Ishikawa (cell line): ENCODE data around the gene PFKM.

Experiments
- CEBPB ChIP-seq: IDR thresholded peaks from 2 replicates; pipeline ENCODE4 v1.6.1; 2012
- CREB1 ChIP-seq: IDR thresholded peaks from 2 replicates; pipeline ENCODE4 v1.6.1; 2012; ENCODE audit warnings: low read depth
- EGR1 ChIP-seq: IDR thresholded peaks from 2 replicates; pipeline ENCODE4 v1.6.1; 2012
- EP300 ChIP-seq: IDR thresholded peaks from 2 replicates; pipeline ENCODE4 v1.6.1; 2012; ENCODE audit warnings: borderline replicate concordance
- FOXM1 ChIP-seq: IDR thresholded peaks from 2 replicates; pipeline ENCODE4 v1.6.1; 2012; ENCODE audit warnings: low read depth, borderline replicate concordance
- NFIC ChIP-seq: IDR thresholded peaks from 2 replicates; pipeline ENCODE4 v1.6.1; 2012
- RAD21 ChIP-seq: IDR thresholded peaks from 2 replicates; pipeline ENCODE4 v1.6.1; 2012; ENCODE audit warnings: low read depth
- TAF1 ChIP-seq: IDR thresholded peaks from 2 replicates; pipeline ENCODE4 v1.6.1; 2012; ENCODE audit warnings: low read depth, mild to moderate bottlenecking
- TCF12 ChIP-seq: IDR thresholded peaks from 2 replicates; pipeline ENCODE4 v1.6.1; 2012; ENCODE audit warnings: low read depth
- TEAD4 ChIP-seq: IDR thresholded peaks from 2 replicates; pipeline ENCODE4 v1.6.1; 2012
- YY1 ChIP-seq: IDR thresholded peaks from 2 replicates; pipeline ENCODE4 v1.6.1; 2012; ENCODE audit warnings: low read depth
- ZBTB7A ChIP-seq: IDR thresholded peaks from 2 replicates; pipeline ENCODE4 v1.6.1; 2012; ENCODE audit warnings: low read depth
- TF ChIP-seq, protein P1 (sequence below): IDR thresholded peaks from 2 replicates; pipeline ENCODE4 v1.6.1; 2012; ENCODE audit warnings: low read depth, mild to moderate bottlenecking
- TF ChIP-seq, protein P2 (sequence below): IDR thresholded peaks from 2 replicates; pipeline ENCODE4 v1.6.1; 2012
- TF ChIP-seq, protein P3 (sequence below): IDR thresholded peaks from 2 replicates; pipeline ENCODE4 v1.6.1; 2012

PFKM gene

DNA sequence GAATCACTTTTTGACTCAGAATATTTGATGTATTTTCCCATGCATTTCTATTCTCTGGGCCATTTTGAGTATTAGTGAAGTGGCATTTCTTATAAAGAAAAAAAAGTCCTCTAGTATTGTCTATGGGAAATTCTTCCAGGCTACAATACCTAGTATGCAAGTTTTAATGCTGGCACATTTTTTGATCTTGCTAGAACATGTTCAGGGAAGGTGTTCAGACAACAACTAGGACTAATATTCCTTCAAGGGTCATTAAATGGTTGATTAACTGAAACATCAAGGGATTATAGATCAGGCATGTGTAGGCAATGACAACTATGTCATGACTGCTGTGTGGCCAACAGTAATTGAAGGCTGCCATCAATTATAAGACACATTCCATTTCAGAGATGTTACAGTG, 71.9 kb downstream of the PFKM start:
- no peak for TF ChIP-seq CEBPB
- TF ChIP-seq TAF1: no peak
- no peak for TF ChIP-seq ZBTB7A
- no peak for TF ChIP-seq NFIC
- no peak for TF ChIP-seq CREB1
- no peak for TF ChIP-seq FOXM1
- no peak for TF ChIP-seq EP300
- no peak for TF ChIP-seq EGR1
- TF ChIP-seq TCF12: no peak
- TF ChIP-seq, protein P1, sequence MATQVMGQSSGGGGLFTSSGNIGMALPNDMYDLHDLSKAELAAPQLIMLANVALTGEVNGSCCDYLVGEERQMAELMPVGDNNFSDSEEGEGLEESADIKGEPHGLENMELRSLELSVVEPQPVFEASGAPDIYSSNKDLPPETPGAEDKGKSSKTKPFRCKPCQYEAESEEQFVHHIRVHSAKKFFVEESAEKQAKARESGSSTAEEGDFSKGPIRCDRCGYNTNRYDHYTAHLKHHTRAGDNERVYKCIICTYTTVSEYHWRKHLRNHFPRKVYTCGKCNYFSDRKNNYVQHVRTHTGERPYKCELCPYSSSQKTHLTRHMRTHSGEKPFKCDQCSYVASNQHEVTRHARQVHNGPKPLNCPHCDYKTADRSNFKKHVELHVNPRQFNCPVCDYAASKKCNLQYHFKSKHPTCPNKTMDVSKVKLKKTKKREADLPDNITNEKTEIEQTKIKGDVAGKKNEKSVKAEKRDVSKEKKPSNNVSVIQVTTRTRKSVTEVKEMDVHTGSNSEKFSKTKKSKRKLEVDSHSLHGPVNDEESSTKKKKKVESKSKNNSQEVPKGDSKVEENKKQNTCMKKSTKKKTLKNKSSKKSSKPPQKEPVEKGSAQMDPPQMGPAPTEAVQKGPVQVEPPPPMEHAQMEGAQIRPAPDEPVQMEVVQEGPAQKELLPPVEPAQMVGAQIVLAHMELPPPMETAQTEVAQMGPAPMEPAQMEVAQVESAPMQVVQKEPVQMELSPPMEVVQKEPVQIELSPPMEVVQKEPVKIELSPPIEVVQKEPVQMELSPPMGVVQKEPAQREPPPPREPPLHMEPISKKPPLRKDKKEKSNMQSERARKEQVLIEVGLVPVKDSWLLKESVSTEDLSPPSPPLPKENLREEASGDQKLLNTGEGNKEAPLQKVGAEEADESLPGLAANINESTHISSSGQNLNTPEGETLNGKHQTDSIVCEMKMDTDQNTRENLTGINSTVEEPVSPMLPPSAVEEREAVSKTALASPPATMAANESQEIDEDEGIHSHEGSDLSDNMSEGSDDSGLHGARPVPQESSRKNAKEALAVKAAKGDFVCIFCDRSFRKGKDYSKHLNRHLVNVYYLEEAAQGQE: no peak
- no peak for TF ChIP-seq RAD21
- TF ChIP-seq TEAD4: no peak
- no peak for TF ChIP-seq YY1
- TF ChIP-seq, protein P2, sequence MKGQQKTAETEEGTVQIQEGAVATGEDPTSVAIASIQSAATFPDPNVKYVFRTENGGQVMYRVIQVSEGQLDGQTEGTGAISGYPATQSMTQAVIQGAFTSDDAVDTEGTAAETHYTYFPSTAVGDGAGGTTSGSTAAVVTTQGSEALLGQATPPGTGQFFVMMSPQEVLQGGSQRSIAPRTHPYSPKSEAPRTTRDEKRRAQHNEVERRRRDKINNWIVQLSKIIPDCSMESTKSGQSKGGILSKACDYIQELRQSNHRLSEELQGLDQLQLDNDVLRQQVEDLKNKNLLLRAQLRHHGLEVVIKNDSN: no peak
- TF ChIP-seq, protein P3, sequence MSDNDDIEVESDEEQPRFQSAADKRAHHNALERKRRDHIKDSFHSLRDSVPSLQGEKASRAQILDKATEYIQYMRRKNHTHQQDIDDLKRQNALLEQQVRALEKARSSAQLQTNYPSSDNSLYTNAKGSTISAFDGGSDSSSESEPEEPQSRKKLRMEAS: no peak

DNA sequence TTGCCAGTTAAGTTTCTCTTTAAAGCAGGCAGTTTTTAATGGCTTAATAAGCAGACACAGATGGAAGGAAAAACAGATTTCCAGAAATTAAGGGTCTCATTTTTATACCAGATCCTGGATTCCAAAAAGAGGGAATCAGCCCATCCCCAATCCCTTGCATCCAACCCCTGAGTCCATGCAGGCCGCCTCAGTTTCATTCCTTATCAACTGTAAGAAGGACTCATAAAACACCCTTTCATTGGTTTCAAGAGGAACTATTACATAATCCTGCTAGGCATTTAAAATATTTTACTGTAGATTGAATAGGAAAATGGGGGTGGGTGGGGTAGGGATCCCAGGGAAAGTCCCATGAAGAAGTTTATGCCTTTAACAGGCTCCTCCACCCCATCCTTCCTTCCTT, 73.7 kb downstream of the PFKM start:
- TF ChIP-seq, protein P1: no peak
- TF ChIP-seq, protein P2: no peak
- TF ChIP-seq RAD21 (no peak), TCF12 (no peak), FOXM1 (no peak), CREB1 (no peak)
- TF ChIP-seq, protein P3: no peak

DNA sequence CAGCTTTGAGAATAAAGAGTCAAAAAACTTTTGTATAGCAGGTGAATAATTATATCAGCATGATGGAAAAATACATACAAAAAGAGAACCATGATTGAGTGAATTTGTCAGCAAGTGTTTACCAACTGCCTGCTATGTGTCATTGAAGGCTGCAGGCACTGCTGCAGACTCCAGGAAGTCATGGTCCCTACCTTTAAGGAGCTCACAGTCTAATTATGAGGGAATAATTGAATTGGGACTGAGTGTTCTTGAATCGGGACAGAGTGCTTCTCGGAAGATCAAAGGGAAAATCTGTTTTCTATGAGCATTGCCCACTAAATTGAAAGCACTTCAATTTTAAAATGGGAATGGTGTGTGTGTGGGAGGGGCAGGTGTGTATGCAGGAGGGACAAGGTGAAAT, 74.5 kb downstream of the PFKM start:
- TF ChIP-seq, protein P2: no peak
- TF ChIP-seq ZBTB7A (no peak), CREB1 (no peak), TEAD4 (no peak), EP300 (no peak), NFIC (no peak), CEBPB (no peak), YY1 (no peak), TAF1 (no peak), EGR1 (no peak), RAD21 (no peak), TCF12 (no peak)

DNA sequence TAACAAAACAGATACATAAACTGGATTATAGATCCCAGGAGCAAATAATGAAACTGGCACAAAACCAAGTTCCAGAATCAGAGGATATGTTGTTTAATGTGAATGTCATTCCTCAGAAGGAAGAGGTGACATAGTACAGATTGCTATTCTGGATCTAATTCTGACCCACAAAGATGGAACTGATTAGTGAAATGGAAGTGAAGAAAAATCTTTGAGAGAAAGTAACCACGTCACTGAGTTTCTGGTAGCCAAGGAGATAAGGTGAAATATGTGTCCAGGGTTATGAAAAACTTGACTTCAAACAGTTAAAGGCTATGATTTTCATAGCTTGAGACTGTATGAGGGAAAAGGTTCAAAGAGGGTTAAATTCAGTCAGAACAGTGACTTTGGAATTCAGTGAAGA, 75.6 kb downstream of the PFKM start:
- no peak for TF ChIP-seq TEAD4
- TF ChIP-seq TAF1: no peak
- no peak for TF ChIP-seq NFIC
- no peak for TF ChIP-seq EP300
- no peak for TF ChIP-seq TCF12
- no peak for TF ChIP-seq EGR1
- TF ChIP-seq RAD21: no peak
- TF ChIP-seq, protein P2: no peak
- TF ChIP-seq, protein P3: no peak
- no peak for TF ChIP-seq YY1
- TF ChIP-seq CEBPB: no peak
